ENCODE data around the gene CC2D2A.

DNA sequence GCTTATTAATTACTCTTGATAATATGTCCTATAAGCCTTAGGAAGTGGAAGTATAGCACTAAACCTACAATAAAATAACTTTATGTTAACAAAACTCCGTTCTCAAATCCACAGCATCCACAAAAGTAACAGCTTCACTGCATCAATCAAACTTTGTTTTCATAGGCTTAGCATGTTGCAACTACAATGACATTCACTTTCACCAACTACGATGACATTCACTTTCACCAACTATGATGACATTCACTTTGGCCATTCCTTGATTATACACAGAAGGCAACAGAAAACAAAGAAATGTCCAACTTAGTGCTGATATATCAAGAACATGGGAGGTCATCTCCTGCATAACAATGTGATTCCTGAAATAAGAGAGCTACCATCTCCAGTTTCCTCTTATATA, 141.2 kb downstream of the CC2D2A start:
- TF ChIP-seq TAF1 (IDR thresholded peaks at IDR 0.05; ENCODE audit: low read depth, low read length) (no peak), POLR2A (IDR thresholded peaks at IDR 0.05; ENCODE audit: low read depth, low read length) (no peak), POLR2AphosphoS5 (IDR thresholded peaks at IDR 0.05; ENCODE audit: low read depth, low read length) (no peak), SPI1 (IDR thresholded peaks at IDR 0.05; ENCODE audit: low read depth, low read length) (no peak), POU2F2 (IDR thresholded peaks at IDR 0.05; ENCODE audit: low read depth, low read length) (no peak)

All from GM12891 (cell line).